Endothelial cell (in vitro differentiated cells): ENCODE measurements around the gene TANGO2. TPM values are rescaled to one million over a fixed set of nuclear protein-coding genes. Genes with fewer than 3 reads are reported as not detected.

Experiments used
- DNase-seq: peaks from one replicate; pipeline ENCODE4 v3.0.0; 2021; ENCODE audit warnings: low spot score
- H3K27ac Mint-ChIP-seq: one replicate; pipeline ENCODE4 v1.8.0; 2021; ENCODE audit warnings: mixed read lengths, inconsistent platforms; ENCODE audit not compliant: unreplicated experiment
- H3K27me3 Mint-ChIP-seq: one replicate; pipeline ENCODE4 v1.8.0; 2021; ENCODE audit warnings: mild to moderate bottlenecking, moderate library complexity, mixed read lengths, inconsistent platforms; ENCODE audit not compliant: unreplicated experiment
- H3K36me3 Mint-ChIP-seq: one replicate; pipeline ENCODE4 v1.8.0; 2021; ENCODE audit warnings: mild to moderate bottlenecking, low read depth, mixed read lengths, inconsistent platforms; ENCODE audit not compliant: unreplicated experiment
- H3K4me1 Mint-ChIP-seq: one replicate; pipeline ENCODE4 v1.8.0; 2021; ENCODE audit warnings: mild to moderate bottlenecking, mixed read lengths, inconsistent platforms; ENCODE audit not compliant: unreplicated experiment
- H3K4me3 Mint-ChIP-seq: one replicate; pipeline ENCODE4 v1.8.0; 2021; ENCODE audit warnings: mild to moderate bottlenecking, mixed read lengths, inconsistent platforms; ENCODE audit not compliant: unreplicated experiment
- H3K9me3 Mint-ChIP-seq: one replicate; pipeline ENCODE4 v1.8.0; 2021; ENCODE audit warnings: mixed read lengths, inconsistent platforms; ENCODE audit not compliant: unreplicated experiment
- total RNA-seq: library from RNA; stranded (reverse); fragmentation: NEBNext Ultra II Directional; extraction: Animal tissue kit (Norgen Biotek cat#: 25700); gene quantifications from one replicate; pipeline ENCODE4 v1.2.1, GENCODE V29; 2021; ENCODE audit not compliant: unreplicated experiment
- TF ChIP-seq, protein P1 (sequence below): fragments of 200-600 bp; sonication (generic); IDR thresholded peaks from one replicate; pipeline ENCODE4 v1.5.0; 2021; ENCODE audit warnings: antibody characterized with exemption; ENCODE audit not compliant: unreplicated experiment

The TANGO2 gene
- total RNA-seq, 1 donor from 2014 or later = 15.3 TPM

DNA sequence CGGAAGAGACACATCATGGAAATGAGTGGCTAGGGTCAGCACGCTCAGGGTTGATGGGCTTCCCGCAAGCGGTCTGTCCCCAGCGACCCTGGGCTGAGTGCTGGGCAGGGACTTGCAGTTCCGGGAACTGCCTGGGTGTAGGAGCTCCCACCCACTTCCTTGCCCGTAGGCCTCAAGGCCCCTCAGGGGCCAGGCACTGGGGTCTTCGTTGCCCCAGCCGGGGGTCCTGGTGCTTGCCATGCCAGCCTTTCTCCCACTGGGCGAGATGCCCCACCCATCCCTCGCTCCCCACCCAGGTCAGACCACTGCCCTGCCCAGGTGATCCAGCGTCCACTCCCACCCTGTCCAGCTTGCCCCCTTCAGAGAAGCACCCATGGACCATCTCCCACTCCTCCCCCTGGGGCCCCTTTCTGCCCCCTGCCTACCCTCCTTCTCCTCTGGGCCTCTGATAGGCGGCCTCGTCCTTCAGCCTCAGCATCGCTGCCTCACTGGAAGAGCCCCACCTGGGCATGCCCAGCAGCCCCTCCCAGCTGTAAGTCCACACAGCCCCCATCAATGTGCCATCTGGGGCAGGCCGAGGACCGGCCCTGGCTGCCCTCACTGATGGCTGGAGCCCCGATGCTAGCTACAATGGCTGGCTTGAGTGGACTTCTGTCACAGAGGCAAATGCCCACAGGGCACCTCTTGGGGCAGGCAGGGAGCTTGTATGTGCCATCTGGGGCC is 41.3 kb downstream of the TANGO2 start:
- no peak overlapping the region for H3K4me3 Mint-ChIP-seq
- H3K9me3 Mint-ChIP-seq = no peaks in the 10 kb centered on the region
- no peak overlapping the region for H3K27ac Mint-ChIP-seq
- peaks cover 5% of the 10 kb centered on the region for H3K27me3 Mint-ChIP-seq
- no peaks in the 10 kb centered on the region for H3K4me1 Mint-ChIP-seq
- H3K36me3 Mint-ChIP-seq = peaks cover 5% of the 10 kb centered on the region
- DNase-seq = no peak
- TF ChIP-seq, protein P1, sequence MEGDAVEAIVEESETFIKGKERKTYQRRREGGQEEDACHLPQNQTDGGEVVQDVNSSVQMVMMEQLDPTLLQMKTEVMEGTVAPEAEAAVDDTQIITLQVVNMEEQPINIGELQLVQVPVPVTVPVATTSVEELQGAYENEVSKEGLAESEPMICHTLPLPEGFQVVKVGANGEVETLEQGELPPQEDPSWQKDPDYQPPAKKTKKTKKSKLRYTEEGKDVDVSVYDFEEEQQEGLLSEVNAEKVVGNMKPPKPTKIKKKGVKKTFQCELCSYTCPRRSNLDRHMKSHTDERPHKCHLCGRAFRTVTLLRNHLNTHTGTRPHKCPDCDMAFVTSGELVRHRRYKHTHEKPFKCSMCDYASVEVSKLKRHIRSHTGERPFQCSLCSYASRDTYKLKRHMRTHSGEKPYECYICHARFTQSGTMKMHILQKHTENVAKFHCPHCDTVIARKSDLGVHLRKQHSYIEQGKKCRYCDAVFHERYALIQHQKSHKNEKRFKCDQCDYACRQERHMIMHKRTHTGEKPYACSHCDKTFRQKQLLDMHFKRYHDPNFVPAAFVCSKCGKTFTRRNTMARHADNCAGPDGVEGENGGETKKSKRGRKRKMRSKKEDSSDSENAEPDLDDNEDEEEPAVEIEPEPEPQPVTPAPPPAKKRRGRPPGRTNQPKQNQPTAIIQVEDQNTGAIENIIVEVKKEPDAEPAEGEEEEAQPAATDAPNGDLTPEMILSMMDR = no peak

DNA sequence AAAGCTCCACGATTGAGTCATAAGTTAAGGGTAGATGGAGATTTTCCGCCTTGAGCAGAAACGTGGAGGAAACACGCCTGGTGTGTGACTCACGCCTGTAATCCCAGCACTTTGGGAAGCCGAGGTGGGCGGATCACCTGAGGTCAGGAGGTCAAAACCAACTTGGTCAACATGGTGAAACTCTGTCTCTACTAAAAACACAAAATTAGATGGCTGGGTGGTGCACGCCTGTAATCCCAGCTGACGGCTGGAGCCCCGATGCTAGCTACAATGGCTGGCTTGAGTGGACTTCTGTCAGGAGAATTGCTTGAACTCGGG is 41.8 kb downstream of the TANGO2 start:
- H3K27me3 Mint-ChIP-seq = peaks cover 5% of the 10 kb centered on the region
- H3K9me3 Mint-ChIP-seq = no peaks in the 10 kb centered on the region
- no peaks in the 10 kb centered on the region for H3K4me1 Mint-ChIP-seq
- no peak for DNase-seq
- peak overlapping the region; percentile 64 for H3K27ac Mint-ChIP-seq
- TF ChIP-seq, protein P1 = no peak
- no peak overlapping the region for H3K4me3 Mint-ChIP-seq
- peaks cover 5% of the 10 kb centered on the region for H3K36me3 Mint-ChIP-seq

DNA sequence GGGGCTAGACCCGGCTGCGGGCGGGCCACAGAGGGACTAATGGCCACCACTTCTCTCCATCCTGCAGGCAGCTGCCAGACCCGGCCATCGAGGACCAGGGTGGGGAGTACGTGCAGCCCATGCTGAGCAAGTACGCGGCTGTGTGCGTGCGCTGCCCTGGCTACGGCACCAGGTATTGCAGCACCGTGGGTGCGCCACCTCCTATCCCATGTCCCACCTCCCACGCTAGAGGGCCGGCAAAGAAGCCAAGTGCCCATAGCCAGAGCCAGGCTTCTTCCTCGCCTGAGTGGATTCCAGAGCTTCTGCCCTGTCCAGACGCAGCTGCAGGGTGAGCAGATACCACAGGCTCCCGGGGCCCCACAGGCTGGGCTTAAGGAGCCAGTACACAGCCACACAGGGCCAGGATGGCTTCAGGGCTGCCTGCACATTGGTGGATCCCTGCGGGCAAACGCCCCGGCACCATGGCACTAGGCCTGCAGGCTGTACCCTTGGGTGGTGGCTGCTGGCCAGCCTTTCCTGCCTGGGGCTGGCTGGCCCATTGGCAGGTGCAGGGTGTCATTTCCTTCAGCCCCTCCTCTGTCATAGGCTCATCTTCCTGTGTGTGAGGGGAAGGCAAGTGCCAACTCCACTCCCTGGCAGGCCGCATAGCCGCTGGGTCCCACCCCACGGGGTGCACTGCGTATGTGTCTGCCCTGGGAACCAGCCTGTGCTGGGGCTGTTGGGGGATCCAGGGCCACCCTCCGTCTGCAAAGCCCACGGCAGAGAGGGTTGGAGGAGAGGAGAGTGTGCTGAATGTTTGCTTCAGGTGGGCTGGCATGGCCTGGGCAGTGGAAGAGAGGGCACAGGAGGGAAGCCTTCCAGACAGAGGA is 42.6 kb downstream of the TANGO2 start:
- DNase-seq = no peak
- H3K9me3 Mint-ChIP-seq = no peaks in the 10 kb centered on the region
- H3K4me3 Mint-ChIP-seq = no peak overlapping the region
- TF ChIP-seq, protein P1 = no peak
- H3K4me1 Mint-ChIP-seq = peaks cover under 1% of the 10 kb centered on the region
- H3K27ac Mint-ChIP-seq = no peak overlapping the region
- peaks cover 5% of the 10 kb centered on the region for H3K36me3 Mint-ChIP-seq
- H3K27me3 Mint-ChIP-seq = peaks cover 5% of the 10 kb centered on the region

DNA sequence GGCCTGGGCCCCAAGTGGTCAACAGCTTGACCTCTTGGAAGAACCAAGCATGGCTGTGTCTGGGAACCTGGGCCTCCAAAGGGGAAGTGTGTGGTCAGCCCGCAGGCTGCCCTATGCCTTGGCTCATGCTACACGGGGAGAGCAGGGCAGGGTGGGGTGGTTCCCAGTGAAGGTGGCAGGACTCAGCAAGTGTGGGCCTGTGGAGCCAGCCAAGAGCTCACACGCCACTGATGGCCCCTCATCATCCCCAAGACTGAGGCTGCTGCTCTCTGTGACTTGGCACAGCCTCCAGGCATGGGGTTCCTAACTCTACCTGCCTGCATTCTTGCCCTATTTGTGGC is 43.2 kb downstream of the TANGO2 start:
- peaks cover 4% of the 10 kb centered on the region for H3K4me1 Mint-ChIP-seq
- H3K36me3 Mint-ChIP-seq = peaks cover 5% of the 10 kb centered on the region
- no peak overlapping the region for H3K27ac Mint-ChIP-seq
- no peaks in the 10 kb centered on the region for H3K9me3 Mint-ChIP-seq
- no peak overlapping the region for H3K4me3 Mint-ChIP-seq
- TF ChIP-seq, protein P1 = no peak
- peaks cover 5% of the 10 kb centered on the region for H3K27me3 Mint-ChIP-seq
- DNase-seq = no peak
